GM12878 (cell line): ENCODE results near the gene DRAP1. TPM values are rescaled to one million over a fixed set of nuclear protein-coding genes. Genes with fewer than 3 reads are reported as not detected.

ENCODE experiments used
- CEBPZ ChIP-seq: fragments of 150-350 bp; IDR thresholded peaks from 2 replicates; pipeline ENCODE4 v1.6.1; 2016; ENCODE audit warnings: low read depth, low read length
- CREB1 ChIP-seq: IDR thresholded peaks from 2 replicates; pipeline ENCODE4 v1.6.1; 2012; ENCODE audit warnings: low read depth, mild to moderate bottlenecking, inconsistent platforms
- EGR1 ChIP-seq, 2 experiments: IDR thresholded peaks; 1 replicate in 1 of 2; 2 replicates in 1 of 2; pipeline ENCODE4 v1.6.1; 2011 to 2012; ENCODE audit warnings: low read depth in 2 of 2, low read length in 2 of 2, borderline replicate concordance in 1 of 2, mild to moderate bottlenecking in 1 of 2, moderate library complexity in 1 of 2
- EP300 ChIP-seq, 2 experiments: fragments of 150-350 bp in 1 of 2; IDR thresholded peaks; 2 replicates each; pipeline ENCODE4 v1.6.1; 2011 to 2012; ENCODE audit warnings: low read depth in 2 of 2, low read length in 2 of 2, borderline replicate concordance in 1 of 2, improper control_type of control experiment in 1 of 2, inconsistent platforms in 1 of 2; ENCODE audit not compliant: control insufficient read depth in 1 of 2
- EZH2 ChIP-seq: IDR thresholded peaks from 2 replicates; pipeline ENCODE4 v1.6.1; 2012; ENCODE audit warnings: low read depth, mild to moderate bottlenecking, control low read depth, inconsistent platforms, low read length, borderline replicate concordance; ENCODE audit not compliant: control insufficient read depth
- HDAC6 ChIP-seq: fragments of 200-600 bp; sonication (generic); IDR thresholded peaks from one replicate; pipeline ENCODE4 v1.8.0; 2017; ENCODE audit warnings: antibody characterized with exemption; ENCODE audit not compliant: unreplicated experiment
- HSF1 ChIP-seq: fragments of 150-350 bp; IDR thresholded peaks from 2 replicates; pipeline ENCODE4 v1.6.1; 2014; ENCODE audit warnings: mild to moderate bottlenecking, low read depth, low read length
- IKZF1 ChIP-seq: fragments of 450-650 bp; conservative IDR thresholded peaks from 2 replicates; pipeline ENCODE4 v1.6.1; 2017; ENCODE audit warnings: antibody characterized with exemption, mild to moderate bottlenecking
- KAT2A ChIP-seq: conservative IDR thresholded peaks from 2 replicates; pipeline ENCODE4 v1.6.1; 2011; ENCODE audit warnings: low read depth, low read length; ENCODE audit not compliant: control insufficient read depth
- MXI1 ChIP-seq: fragments of 150-350 bp; IDR thresholded peaks from 2 replicates; pipeline ENCODE4 v1.6.1; 2011; ENCODE audit warnings: low read depth, mild to moderate bottlenecking, inconsistent platforms, low read length, improper control_type of control experiment
- NFYA ChIP-seq: IDR thresholded peaks from 2 replicates; pipeline ENCODE4 v1.6.1; 2011; ENCODE audit warnings: low read depth, mild to moderate bottlenecking, low read length, improper control_type of control experiment, borderline replicate concordance
- NR2C2 ChIP-seq: IDR thresholded peaks from 2 replicates; pipeline ENCODE4 v1.6.1; 2011; ENCODE audit warnings: borderline replicate concordance, low read depth; ENCODE audit not compliant: control insufficient read depth, insufficient read length
- POLR2A ChIP-seq: IDR thresholded peaks from 2 replicates; pipeline ENCODE4 v1.6.1; 2011; ENCODE audit warnings: low read depth, mild to moderate bottlenecking, low read length
- POLR2AphosphoS5 ChIP-seq: IDR thresholded peaks from 2 replicates; pipeline ENCODE4 v1.6.1; 2011; ENCODE audit warnings: mild to moderate bottlenecking, low read length, inconsistent platforms
- RELB ChIP-seq: fragments of 450-650 bp; IDR thresholded peaks from 2 replicates; pipeline ENCODE4 v1.6.1; 2017; ENCODE audit warnings: low read depth, mild to moderate bottlenecking, moderate library complexity
- TARDBP ChIP-seq: IDR thresholded peaks from 2 replicates; pipeline ENCODE4 v1.6.1; 2016; ENCODE audit warnings: borderline replicate concordance
- TBL1XR1 ChIP-seq: IDR thresholded peaks from 2 replicates; pipeline ENCODE4 v1.6.1; 2012; ENCODE audit warnings: low read depth, low read length, improper control_type of control experiment
- USF2 ChIP-seq: IDR thresholded peaks from 2 replicates; pipeline ENCODE4 v1.6.1; 2011; ENCODE audit warnings: low read depth, low read length, improper control_type of control experiment, borderline replicate concordance
- ZNF24 ChIP-seq: fragments of 450-650 bp; IDR thresholded peaks from 2 replicates; pipeline ENCODE4 v1.6.1; 2017; ENCODE audit warnings: antibody characterized with exemption, mild to moderate bottlenecking
- polyA plus RNA-seq, 11 experiments: library from polyadenylated mRNA; depleted of rRNA in 4 of 11; unstranded in 6 of 11; stranded (reverse) in 5 of 11; fragments of >200 nt; fragmentation: Nextera tagmentation in 4 of 11; fragmentation: Illumina TruSeq in 1 of 11; extraction: Ambion mirVana in 4 of 11; extraction: Trizol in 1 of 11; gene quantifications; 1 replicate in 1 of 11; 2 replicates in 10 of 11; pipeline versions ENCODE4 v1.2.1 to v1.2.3, GENCODE V29; 2011 to 2016; ENCODE audit warnings: inconsistent platforms in 2 of 11, missing spikeins in 2 of 11, low read depth in 1 of 11
- total RNA-seq, 4 experiments: library from RNA; depleted of rRNA in 3 of 4; stranded (reverse); fragments of >200 nt in 3 of 4; fragmentation: Illumina TruSeq in 1 of 4; extraction: Trizol in 1 of 4; gene quantifications; 2 replicates each; pipeline versions ENCODE4 v1.2.1 to v1.2.3, GENCODE V29; 2013 to 2021
- TF ChIP-seq, protein P1 (sequence below): IDR thresholded peaks from 2 replicates; pipeline ENCODE4 v1.6.1; 2012; ENCODE audit warnings: low read length, inconsistent platforms

Gene DRAP1
- total and polyA plus RNA-seq, 10 of the 15 experiments (the other 5 are each of a cell fraction or from before 2014, with no cell fraction given) = 9.4 to 163 (median 114) TPM

DNA sequence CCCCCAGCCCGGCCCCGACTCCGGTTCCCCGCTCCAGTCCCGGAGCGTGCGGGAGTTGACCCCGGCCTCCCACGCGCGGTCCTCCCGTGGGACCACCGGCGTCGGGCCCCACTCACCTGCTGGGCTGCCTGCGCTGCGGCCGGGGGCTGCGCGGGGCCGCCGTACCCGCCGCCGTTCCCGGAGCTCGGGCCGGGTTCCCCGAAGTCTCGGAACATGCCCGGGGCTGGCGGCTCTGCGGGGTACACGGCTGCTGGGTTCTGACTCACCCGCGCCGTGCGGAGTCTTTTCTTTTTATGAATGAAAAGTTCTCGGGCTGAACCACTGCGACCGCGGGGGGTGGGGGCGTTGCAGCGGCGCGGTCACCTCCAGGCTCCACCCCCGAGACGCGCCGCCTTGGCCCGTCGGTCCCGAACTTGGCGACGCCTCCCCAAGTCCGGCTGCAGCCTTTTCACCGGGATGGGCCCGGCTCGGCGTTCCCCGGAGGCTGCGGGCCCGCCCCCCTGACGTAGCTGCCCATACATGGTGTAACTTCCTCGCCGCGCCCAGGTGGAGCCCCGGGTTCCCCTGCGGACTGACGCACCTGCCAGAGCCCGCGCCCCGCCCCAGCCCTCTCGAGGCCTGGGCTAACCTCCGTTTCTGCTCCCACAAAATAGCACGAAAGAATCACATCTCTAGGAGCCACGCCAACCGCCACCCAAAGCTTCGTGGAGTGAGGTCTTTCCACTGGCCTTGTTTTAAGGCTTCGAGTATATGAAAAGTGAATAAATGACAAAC is 18.9 kb upstream of the DRAP1 start, which contains the start of gene FOSL1 (continued):
- TF ChIP-seq HSF1 = no peak
- TF ChIP-seq TBL1XR1 = no peak
- TF ChIP-seq KAT2A = no peak
- TF ChIP-seq POLR2AphosphoS5 = peak; percentile 72
- TF ChIP-seq CREB1 = peak; percentile 96
- TF ChIP-seq IKZF1 = peak; percentile 51; the same call in 1 of the 2 replicates
- TF ChIP-seq USF2 = no peak
- peak; percentile 20 for TF ChIP-seq HDAC6
- TF ChIP-seq NR2C2 = no peak
- TF ChIP-seq ZNF24 = 0 out of 2 replicates have a peak, but pooled peaks have one; percentile 19
- no peak for TF ChIP-seq NFYA
- TF ChIP-seq POLR2A = peak; percentile 73
- TF ChIP-seq, protein P1, sequence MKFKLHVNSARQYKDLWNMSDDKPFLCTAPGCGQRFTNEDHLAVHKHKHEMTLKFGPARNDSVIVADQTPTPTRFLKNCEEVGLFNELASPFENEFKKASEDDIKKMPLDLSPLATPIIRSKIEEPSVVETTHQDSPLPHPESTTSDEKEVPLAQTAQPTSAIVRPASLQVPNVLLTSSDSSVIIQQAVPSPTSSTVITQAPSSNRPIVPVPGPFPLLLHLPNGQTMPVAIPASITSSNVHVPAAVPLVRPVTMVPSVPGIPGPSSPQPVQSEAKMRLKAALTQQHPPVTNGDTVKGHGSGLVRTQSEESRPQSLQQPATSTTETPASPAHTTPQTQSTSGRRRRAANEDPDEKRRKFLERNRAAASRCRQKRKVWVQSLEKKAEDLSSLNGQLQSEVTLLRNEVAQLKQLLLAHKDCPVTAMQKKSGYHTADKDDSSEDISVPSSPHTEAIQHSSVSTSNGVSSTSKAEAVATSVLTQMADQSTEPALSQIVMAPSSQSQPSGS = no peak
- TF ChIP-seq MXI1 = no peak; the same call in 1 of the 2 replicates
- TF ChIP-seq RELB = no peak
- peak in 1 of 2 experiments; percentile 9; a peak in 1 of 3 replicates for TF ChIP-seq EGR1 (IDR thresholded peaks at IDR 0.05; ENCODE audit: borderline replicate concordance in 1 of 2, low read depth in 2 of 2, low read length in 2 of 2)
- 0 out of 2 replicates have a peak, but pooled peaks have one; percentile 58 for TF ChIP-seq TARDBP
- 0 out of 4 replicates have a peak, but pooled peaks of 1 of the 2 experiments have one; percentile 8 for TF ChIP-seq EP300 (IDR thresholded peaks at IDR 0.05; ENCODE audit: borderline replicate concordance in 1 of 2, control insufficient read depth in 1 of 2, low read depth in 2 of 2, low read length in 2 of 2)
- TF ChIP-seq EZH2 = no peak
- no peak for TF ChIP-seq CEBPZ
